HCEC 1CT (cell line): ENCODE results near the gene ARMH4.

Experiments
- DNase-seq: peaks from one replicate; pipeline ENCODE4 v3.0.0-alpha.2; 2017

ARMH4 gene, protein sequence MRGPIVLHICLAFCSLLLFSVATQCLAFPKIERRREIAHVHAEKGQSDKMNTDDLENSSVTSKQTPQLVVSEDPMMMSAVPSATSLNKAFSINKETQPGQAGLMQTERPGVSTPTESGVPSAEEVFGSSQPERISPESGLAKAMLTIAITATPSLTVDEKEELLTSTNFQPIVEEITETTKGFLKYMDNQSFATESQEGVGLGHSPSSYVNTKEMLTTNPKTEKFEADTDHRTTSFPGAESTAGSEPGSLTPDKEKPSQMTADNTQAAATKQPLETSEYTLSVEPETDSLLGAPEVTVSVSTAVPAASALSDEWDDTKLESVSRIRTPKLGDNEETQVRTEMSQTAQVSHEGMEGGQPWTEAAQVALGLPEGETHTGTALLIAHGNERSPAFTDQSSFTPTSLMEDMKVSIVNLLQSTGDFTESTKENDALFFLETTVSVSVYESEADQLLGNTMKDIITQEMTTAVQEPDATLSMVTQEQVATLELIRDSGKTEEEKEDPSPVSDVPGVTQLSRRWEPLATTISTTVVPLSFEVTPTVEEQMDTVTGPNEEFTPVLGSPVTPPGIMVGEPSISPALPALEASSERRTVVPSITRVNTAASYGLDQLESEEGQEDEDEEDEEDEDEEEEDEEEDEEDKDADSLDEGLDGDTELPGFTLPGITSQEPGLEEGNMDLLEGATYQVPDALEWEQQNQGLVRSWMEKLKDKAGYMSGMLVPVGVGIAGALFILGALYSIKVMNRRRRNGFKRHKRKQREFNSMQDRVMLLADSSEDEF

DNA sequence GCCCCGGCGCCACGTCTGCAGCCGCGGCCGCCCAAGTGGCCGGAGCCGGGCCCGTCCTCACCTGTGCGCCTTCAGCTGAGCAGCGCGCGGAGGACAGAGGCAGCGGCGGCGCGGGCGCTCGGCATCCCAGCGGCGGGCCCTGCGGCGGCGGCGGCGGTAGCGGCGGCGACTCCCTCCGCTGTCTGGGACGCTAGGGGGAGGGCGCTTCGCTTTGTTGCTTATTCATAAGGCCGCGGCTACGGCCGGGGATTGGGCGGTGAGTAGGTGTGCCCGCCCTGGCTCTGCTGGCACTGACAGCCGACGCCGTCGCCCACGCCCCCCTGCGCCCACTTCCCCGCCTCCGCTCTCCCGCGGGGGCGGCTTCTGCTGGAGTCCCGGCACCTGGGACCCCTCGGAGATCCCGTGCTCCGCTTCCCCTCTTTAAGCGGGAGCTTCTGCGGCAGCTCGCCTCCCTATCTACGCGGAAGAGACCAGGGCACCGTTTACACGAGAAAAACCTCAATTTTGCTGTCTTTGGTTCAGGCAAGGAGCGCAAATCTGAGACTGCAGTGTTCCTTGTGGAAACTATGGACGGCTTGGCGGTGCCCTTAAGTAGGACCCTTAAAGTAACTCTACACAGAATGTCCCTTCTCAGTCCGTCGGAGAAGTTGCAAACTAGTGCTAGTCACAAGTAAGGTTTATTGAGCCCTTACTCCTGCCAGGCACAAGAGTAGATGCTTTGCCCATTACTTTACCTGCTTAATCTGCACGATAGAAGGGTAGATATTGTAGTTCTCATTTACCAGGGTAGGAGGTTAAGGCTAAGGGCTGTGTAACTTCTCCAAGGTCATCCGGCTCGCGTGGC is at the start of gene ARMH4:
TSS of gene ARMH4 (minus strand) at position 200 of the 844 bp plus-strand sequence. CDS start 12,855 bp downstream, outside the sequence.
- peak; percentile 59 for DNase-seq

DNA sequence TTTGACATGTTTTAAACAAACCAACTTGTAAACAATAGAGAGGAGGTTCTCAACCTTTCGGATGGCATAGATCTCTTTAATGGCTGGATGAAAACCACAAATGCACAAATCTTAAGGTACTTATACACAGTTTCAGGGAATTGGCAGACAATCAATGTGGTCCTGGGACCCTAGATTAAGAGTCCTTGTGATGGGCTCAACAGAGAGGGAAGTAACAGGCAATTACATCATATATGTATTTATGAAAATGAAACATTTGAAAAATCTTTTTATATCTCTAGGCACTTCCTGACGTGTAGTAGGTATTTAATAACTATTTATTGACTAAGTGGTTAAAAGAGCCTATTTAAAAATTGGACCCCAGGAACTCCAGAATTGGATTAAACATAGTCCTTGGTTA is 48.8 kb upstream of the ARMH4 start:
- no peak for DNase-seq

DNA sequence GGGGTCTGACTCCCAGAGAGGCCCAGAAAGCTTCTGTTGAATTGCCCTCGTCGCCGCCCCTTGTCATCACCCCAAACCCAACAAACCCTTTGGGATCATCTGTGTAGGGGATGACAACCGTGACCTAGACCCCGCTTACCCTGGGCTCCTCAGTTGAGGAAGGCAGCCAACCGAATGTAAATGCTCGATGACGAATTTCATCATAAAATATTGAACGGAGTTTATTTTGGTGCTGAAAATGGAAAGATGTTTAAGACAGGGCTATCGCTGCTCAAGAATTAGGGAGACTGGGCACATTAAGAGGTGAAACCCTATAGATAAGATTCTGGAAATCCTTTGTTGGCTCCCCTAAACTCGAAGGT is 48.4 kb upstream of the ARMH4 start:
- no peak for DNase-seq

DNA sequence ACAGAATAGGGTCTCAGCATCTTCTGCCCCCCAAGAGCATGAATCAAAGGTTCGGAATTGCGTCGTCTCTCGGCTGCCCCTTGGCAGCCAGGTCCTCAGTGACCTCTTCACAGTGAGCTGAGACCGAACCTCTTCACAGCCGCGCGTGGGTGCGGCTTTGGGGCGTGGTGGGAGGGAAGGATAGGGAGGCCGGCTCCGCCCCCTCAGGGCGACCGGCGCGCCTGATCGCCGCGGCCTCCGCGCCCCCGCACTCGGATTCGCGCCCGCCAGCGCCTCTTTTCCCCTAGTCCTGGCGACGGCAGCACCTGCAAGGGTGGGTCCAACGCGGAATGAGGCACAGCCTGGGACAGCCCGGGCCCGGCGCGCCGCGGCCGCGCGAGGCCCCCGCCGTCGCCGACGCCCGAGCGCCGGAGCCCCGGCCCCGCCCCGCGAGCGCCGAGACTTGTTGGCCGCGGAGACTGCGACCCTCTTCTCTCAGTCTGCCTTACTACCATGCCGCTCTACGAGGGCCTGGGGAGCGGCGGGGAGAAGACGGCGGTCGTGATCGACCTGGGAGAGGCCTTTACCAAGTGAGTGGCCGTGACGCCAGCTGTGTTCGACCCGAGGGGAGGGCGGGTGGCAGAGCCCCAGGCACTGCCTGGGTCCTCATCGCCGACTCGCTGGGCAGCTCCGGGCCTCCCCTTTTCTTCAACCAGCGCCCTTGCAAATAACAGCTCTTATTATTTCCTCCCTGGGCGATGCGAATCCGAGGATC is 47.9 kb upstream of the ARMH4 start, which contains the start of gene ACTR10:
TSS of gene ACTR10 (plus strand) at position 424 of the 754 bp plus-strand sequence. CDS start at position 493, 69 bp downstream.
- DNase-seq = peak; percentile 73

DNA sequence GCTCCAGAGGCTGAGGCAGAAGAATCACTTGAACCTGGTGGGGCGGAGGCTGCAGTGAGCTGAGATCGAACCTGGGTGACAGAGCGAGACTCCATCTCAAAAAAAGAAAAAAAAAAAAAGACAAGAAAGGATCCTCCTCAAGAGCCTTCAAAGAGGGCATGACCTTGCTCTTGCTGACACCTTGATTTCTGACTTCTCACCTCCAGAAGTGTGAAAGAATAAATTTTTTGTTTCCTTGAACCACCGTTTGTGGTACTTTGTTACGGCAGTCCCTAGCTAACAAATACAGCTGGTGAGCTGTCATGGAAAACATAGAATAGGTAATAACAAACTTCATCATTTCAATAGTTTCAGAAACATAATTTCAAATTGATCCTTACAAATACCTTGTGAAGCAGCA is 46.1 kb upstream of the ARMH4 start:
- no peak for DNase-seq

DNA sequence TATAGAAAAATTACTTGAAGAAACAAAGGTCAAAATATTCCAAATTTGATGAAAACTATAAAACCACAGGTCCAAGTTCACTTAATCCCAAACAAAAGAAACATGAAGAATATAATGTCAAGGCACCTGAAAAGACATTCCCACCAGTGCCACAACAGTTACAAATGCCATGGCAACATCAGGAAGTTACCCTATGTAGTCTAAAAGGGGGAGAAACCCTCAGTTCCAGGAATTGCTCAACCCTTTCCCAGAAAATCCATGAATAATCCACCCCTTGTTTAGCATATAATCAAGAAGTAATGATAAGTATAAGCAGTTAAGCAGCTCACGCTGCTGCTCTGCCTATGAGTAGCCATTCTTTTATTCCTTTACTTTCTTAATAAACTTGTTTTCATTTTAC is 44.2 kb upstream of the ARMH4 start:
- DNase-seq = no peak

DNA sequence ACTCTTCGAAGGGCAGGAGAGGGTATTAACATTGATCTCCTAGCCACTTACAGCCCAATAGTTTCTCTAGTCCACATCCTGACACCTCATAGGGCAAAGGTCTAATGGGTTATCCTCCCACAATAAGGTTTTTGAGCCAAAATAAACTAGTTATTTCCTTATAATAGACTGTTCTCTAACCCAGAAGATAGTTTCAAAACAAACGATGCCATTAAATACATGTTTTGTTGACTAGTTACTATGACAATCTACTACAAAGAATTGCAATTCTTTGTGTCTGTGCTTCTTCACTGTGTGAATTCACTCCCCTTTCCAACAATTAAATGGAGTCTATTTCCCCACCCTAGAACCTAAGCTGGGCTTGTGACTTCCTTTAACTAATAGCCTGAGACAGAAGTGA is 41.5 kb upstream of the ARMH4 start:
- no peak for DNase-seq

DNA sequence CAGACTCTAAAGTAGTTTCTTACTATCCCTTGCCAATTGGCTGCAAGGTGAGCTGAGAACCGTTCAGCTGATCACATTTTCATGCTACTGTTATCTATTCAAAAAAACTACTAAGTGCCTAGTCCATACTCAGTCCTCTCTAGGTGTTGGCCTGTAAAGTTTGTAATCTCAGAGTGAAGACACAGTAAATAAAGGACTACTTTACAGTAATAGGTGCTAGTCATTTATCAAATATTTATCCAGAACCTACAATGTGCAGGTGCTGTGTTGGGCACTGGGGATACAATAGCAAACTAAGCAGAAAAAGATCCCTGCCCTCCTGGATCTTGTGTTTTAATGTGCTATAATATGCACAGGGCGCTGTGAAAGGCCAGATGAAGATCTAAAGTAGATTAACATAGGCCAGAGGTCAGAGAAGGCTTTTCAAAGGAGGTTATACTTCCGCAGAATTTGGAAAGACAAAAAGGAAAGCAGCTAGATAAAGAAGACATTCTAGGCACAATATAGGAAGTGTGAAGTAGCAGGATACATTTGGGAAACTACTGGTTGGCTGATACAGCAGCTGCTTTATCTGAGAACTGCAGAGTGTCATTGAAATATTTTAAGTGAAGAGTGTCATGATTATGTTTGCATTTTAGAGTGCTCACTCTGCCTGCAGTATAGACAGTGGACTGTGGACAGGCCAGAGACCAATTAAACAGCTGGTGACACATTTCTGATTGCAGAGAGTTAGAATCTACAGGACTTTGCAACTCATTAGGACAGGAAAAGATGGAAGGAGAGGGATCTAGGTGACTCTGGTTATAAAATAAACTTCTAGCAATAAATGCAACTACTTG is 40.0 kb upstream of the ARMH4 start:
- DNase-seq = no peak

DNA sequence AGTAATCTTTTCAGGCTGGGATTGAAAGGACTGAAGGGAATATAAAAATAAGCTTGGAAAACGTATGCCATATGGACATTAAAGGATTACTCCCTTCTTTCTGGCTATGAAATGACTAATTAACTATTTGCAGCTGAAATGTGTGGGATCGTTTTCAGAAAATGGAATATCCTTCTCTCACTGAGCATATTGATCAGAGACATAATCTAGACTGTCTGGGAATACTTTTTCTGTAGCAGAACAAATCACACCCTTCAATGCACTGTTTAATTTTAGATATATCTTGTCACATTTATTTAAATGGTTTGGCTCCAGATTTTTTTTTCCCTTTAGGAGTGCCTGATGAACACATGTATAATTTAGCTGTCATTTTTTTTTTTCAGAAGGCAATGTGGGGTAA is 37.2 kb upstream of the ARMH4 start:
- no peak for DNase-seq

DNA sequence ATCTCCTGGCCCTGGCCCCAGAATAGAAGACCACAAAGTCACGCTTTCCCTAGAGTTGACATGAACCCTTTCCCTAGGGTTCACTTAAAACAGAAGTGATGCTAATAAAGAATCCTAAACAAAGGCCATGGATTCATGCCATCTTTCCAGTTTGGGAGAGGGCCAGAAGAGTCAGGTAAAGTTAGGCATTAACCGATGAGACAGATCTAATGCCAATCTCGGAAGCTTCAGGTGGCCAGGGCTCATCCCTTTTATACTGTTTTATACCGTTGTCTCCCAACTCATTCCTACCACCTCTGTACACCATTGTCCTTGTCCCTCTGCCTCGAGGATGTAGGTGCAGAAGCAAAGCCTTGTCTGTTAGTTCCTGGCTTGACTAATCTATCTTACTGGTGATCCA is 25.1 kb upstream of the ARMH4 start:
- no peak for DNase-seq

DNA sequence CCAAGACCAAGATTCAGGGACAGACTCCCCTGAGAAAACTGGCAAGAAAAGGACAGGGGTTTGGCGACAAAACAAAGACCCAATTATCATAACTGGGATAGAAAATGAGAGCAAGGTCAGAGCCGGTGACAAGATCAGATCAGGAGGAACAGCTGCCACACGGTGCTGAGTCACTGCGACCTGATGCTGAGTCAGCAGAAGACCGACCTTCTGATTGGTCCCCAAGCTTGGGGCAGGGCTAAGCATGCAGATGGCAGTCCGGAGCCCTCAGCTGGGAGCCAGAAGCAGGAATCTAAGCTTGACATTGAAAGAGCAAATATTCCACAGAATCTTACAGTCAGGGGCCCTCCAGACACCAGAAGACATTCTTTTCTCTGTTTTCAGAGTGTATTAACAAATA is 19.1 kb upstream of the ARMH4 start:
- peak; percentile 86 for DNase-seq

DNA sequence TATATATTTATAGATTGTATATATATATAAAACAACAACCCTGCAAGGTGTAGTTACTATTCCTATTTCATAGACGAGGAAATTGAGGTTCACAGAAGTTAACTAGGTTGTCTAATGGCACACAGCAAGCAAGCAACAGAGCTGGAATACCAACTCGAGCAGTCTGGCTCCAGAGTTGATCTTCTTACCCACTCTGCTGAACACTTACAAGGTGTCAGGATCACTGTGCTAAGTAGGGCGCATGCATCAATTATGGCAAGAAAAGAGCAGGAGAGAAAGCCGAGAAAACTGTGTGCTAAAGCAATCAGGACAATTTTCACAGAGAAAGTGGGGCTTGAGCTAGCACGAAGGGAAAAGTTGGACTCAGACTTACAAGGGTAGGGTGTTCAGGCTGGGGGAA is 15.9 kb upstream of the ARMH4 start:
- DNase-seq = no peak

DNA sequence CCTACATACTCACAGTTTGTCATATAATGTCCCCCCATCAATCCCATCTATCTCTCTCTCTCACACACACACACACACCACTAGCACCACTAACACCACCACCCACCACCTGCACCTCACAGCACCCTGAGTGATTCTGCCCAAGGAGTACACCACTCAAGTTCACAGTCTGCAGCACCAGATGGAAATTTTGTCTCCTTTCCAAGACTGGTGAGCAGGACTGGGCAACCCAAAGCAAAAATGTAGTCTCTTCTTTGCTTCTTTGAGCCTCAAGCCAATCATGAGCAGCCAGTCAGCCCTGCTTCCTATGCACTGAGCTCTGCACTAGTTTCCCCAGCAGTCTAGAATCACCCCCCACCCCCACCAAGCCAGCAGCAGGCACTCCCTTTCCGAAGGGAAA is 15.0 kb upstream of the ARMH4 start:
- DNase-seq = no peak

DNA sequence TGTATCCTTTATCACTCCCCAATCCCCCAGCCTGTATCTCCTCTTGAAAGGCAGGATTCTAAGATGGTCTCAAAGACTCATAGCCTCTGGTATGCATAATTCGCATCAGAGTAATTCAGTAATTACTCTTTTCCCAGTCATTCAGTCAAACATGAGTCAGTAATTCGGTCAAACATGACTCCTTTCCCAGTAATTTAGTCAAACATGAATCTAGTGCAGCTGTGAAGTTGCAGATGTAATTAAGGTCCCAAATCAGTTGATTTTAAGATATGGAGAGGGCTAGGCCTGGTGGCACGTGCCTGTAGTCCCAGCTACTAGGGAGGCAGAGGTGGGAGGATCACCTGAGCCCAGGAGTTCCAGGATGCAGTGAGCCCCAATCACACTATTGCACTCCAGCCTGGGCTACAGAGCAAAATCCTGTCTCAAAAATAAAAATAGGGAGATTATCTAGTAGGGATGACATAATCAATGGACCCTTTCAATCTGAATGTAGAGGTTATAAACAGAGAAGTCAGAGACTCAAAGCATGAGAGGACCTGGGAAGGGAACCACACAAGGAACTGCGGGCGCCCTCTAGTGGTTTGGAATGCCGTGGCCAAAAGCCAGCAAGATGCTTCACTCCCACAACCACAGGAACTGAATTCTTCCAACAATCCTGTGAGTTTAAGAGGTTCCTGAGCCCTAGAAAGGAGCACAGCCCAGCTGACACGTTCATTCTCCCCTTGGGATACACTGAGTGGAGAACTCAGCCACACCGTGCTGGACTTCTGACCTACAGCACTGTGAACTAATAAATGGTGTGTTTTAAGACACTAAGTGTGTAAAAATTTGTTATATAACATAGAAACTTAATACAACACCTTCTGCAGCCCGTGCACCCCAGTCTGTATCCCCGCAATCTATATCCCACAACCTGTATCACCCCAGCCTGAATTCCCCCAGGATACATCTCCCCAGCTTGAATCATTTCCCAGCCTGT is 14.3 kb upstream of the ARMH4 start:
- peak; percentile 82 for DNase-seq

DNA sequence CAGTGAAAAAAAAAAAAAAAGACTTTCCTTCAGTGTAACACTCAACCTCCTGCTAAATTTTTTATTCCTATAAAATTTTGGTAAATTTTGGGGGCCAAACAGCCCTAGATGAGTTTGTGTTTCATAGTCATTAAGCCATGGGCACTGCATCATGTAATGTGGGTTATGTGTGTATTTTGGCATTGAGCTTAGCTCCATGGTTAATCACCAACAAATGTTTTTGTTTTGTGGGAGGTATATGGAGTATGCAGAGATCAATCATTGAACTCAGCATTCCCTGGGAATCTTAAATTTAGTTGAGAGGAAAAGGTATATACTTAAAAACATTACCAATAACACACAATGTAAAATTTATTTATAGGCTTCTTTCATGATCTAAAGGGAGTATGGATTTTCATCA is 8.5 kb upstream of the ARMH4 start:
- no peak for DNase-seq

DNA sequence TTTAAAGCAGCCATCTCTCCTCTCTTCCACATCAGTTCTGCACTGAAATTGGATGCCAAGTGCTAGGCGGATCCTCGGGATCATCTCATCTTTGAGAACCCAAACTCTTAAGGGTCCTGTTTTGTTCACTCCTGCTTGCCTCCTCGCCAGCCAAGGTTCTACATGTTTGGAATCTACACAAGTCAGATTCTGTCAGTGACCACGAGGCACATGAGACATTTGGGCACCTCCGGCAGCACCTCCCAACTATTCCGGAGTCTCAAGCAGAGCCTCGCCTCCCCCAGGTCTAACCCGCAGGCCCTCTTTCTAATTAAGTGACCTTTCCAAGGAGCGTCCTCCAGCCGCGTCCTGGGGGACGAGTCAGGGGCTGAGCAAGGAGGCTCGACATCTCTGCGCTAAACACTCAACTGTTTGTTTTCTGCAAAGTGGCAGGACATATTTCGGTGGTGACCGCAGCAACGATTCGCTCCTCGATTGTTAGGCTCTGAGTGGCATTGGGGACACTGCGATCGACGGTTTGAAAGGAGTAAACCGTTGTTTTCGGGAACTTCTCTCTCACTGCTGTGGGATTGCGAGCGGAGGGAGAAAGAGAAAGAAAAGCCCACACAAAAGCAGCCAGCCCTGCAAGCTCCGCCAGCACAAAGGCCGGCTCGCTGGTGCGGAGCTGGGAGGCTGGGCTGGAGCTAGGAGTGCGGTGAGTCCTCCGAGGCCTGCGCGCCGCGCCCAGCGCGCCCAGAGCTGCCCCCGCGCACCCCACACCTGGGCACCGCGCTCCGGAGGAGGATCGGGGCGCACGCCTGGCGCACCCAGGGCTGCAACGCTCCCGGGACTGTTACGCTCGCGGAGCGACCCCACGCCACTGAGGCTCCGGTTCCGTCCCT is 640 bp downstream of the ARMH4 start:
- DNase-seq = no peak

DNA sequence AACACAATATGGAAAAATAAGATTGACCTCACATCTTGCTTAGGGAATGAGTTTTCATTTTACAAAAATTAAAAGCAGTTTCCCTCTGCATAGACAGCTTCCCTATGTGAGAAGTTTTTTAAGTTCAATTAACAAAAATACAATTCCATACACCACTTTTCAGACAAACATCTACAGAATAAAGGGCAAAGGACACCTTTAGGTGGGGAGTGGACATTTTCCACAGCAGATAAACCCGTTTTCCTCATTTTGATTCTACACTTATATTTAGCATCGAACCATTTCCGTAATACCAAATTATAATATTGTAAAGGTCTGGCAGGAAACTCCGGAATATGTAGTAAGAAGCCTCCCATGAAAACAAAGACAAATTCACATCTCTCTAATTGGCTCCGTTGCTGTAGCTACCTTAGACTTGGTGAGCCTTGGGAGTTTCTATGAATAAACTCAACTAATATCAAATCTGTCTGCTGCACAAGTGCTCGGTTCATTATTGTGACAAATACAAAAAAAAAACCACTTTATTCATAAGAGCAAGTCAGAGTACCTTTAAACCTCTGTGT is 1.7 kb downstream of the ARMH4 start:
- no peak for DNase-seq

DNA sequence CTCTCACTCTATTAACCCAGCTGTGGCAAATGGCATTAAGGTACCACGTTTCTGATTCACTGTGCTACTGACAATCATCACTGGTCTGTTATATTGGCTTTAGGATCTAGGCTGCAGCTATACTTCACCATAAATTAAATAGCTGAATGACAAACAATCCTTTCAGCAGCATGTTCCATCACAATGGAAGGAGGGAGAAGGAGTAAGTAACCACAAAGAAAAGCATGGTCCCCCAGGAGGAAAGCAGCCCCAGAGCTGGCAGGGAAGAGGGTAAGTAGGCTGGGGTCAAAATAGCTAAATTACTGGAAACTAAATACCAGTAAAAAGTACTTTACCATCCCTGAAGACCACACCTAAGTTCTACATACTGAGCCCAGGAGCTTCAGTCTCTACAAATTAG is 2.8 kb downstream of the ARMH4 start:
- DNase-seq = no peak

DNA sequence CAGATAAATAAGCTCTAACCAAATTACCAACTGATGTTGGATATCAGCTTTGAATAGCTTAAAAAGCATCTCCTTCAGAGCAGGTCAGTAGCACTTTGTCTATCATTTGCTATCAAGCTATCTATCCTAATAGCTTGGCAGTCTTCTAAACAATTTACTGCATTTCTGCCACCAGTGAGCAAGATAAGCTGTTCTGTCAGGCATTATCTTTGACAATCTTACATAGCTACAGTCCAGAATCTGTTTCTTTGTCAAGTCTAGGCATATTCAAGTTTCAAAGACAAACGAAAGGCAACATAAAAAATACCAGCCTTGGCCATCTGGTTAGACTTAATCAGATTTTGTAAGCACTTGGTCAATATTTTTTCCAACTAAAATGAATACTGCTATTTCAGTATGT is 5.6 kb downstream of the ARMH4 start:
- no peak for DNase-seq
